Gastrocnemius medialis (tissue), 4 donors: Measurements from ENCODE around the gene ATP6V0B. TPM values are rescaled to one million over a fixed set of nuclear protein-coding genes. Genes with fewer than 3 reads are reported as not detected.

Source experiments
- ATAC-seq, 2 donors: fragments of 150-250 bp; one replicate each; pipeline ENCODE4 v1.9.1; 2016
- DNase-seq, 2 donors: peaks; one replicate each; pipeline ENCODE4 v3.0.0-alpha.2; 2019
- H3K27ac ChIP-seq, 4 donors: fragments of 200-600 bp; sonication (generic); 1 replicate in 1 of 4; 2 replicates in 3 of 4; pipeline ENCODE4 v1.5.1; 2016 to 2018; ENCODE audit warnings: mild to moderate bottlenecking in 2 of 4, moderate library complexity in 1 of 4
- H3K27me3 ChIP-seq, 3 donors: fragments of 200-600 bp; sonication (generic) in 2 of 3; 1 replicate in 1 of 3; 2 replicates in 2 of 3; pipeline versions ENCODE4 v1.5.1 to v1.6.0; 2016 to 2019; ENCODE audit warnings: mild to moderate bottlenecking in 1 of 3, moderate library complexity in 1 of 3
- H3K36me3 ChIP-seq, 2 donors: fragments of 200-600 bp; sonication (generic) in 1 of 2; one replicate each; pipeline ENCODE4 v1.5.1; 2017 to 2018
- H3K4me1 ChIP-seq, 2 donors: fragments of 200-600 bp; sonication (generic) in 1 of 2; one replicate each; pipeline ENCODE4 v1.5.1; 2016 to 2017; ENCODE audit warnings: mild to moderate bottlenecking in 2 of 2
- H3K4me3 ChIP-seq, 4 donors: fragments of 200-600 bp; sonication (generic) in 3 of 4; 1 replicate in 1 of 4; 2 replicates in 3 of 4; pipeline ENCODE4 v1.5.1; 2016 to 2019; ENCODE audit warnings: mild to moderate bottlenecking in 2 of 4
- H3K9me3 ChIP-seq, 3 donors: fragments of 200-600 bp; sonication (generic) in 2 of 3; 1 replicate in 1 of 3; 2 replicates in 2 of 3; pipeline ENCODE4 v1.5.1; 2016 to 2019
- POLR2A ChIP-seq, 2 donors: fragments of 450-650 bp; IDR thresholded peaks; one replicate each; pipeline ENCODE4 v1.6.1; 2017; ENCODE audit warnings: antibody characterized with exemption in 2 of 2, mild to moderate bottlenecking in 2 of 2, moderate library complexity in 2 of 2
- in situ Hi-C, 4 donors: fragments of 200-750 bp; cut with MboI; loops; one replicate each; pipeline versions ENCODE4 v1.15.0 to v1.8.0; 2017; ENCODE audit warnings: low sequenced_read_pairs in 4 of 4
- intact Hi-C: fragments of 100-400 bp; cut with DNase I; formaldehyde crosslinking; loops from one replicate; pipeline ENCODE4 v1.15.1; 2023; ENCODE audit warnings: low total_unique reads
- total RNA-seq, 4 donors: library from RNA; depleted of rRNA; stranded (reverse); fragments of >200 nt; gene quantifications; one replicate each; pipeline versions ENCODE4 v1.1.0 to v1.2.3, GENCODE V29; 2016
- TF ChIP-seq, protein P1 (sequence below), 5 experiments: fragments of 450-650 bp in 3 of 5; fragments of 200-600 bp in 2 of 5; sonication (generic) in 2 of 5; IDR thresholded peaks in 4 of 5; conservative IDR thresholded peaks in 1 of 5; 1 replicate in 4 of 5; 2 replicates in 1 of 5; pipeline ENCODE4 v1.5.1; 2016 to 2019; ENCODE audit warnings: antibody characterized with exemption in 5 of 5, mild to moderate bottlenecking in 3 of 5, moderate library complexity in 3 of 5

ATP6V0B gene
- total RNA-seq, 4 donors from 2014 or later: 156 to 242 (median 195) TPM

DNA sequence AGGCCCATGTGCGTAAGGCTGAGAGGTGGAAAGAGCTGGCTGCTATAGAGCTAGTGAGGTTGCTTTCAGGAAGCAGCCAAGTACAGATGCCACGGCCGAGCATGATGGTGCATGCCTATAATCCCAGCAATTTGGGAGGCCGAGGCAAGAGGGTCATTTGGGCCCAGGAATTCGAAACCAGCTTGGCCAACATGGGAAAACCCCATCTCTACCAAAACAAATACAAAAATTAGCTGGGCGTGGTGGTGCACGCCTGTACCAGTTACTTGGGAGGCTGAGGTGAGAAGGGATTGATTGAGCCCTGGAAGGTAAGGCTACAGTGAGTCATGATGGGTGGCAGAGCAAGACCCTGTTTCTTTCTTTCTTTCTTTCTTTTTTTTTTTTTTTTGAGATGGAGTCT is 19.3 kb downstream of the ATP6V0B start:
- DNase-seq: no peak
- Histone ChIP-seq H3K27ac (no peak overlapping the region), H3K4me3 (no peak overlapping the region), H3K27me3 (no peaks in the 10 kb centered on the region), H3K4me1 (peaks cover 0 to 17% of the 10 kb centered on the region in 2 donors), H3K9me3 (no peaks in the 10 kb centered on the region), H3K36me3 (no peaks in the 10 kb centered on the region)
- intact Hi-C loops (loop anchor here (5.0 kb wide), 1 partner anchor 38 kb away; the partner anchor contains the start of gene SLC6A9), in situ Hi-C loops (loop anchor here in 1 of 4 donors (10.0 kb wide), 1 partner anchor 51 kb away; no protein-coding TSS in a partner anchor)
- ATAC-seq: no peak
- TF ChIP-seq POLR2A (IDR thresholded peaks at IDR 0.05): no peak
- TF ChIP-seq, protein P1, sequence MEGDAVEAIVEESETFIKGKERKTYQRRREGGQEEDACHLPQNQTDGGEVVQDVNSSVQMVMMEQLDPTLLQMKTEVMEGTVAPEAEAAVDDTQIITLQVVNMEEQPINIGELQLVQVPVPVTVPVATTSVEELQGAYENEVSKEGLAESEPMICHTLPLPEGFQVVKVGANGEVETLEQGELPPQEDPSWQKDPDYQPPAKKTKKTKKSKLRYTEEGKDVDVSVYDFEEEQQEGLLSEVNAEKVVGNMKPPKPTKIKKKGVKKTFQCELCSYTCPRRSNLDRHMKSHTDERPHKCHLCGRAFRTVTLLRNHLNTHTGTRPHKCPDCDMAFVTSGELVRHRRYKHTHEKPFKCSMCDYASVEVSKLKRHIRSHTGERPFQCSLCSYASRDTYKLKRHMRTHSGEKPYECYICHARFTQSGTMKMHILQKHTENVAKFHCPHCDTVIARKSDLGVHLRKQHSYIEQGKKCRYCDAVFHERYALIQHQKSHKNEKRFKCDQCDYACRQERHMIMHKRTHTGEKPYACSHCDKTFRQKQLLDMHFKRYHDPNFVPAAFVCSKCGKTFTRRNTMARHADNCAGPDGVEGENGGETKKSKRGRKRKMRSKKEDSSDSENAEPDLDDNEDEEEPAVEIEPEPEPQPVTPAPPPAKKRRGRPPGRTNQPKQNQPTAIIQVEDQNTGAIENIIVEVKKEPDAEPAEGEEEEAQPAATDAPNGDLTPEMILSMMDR (IDR thresholded peaks at IDR 0.05 in 4 of 5, conservative IDR thresholded peaks at IDR 0.05 in 1 of 5): no peak

DNA sequence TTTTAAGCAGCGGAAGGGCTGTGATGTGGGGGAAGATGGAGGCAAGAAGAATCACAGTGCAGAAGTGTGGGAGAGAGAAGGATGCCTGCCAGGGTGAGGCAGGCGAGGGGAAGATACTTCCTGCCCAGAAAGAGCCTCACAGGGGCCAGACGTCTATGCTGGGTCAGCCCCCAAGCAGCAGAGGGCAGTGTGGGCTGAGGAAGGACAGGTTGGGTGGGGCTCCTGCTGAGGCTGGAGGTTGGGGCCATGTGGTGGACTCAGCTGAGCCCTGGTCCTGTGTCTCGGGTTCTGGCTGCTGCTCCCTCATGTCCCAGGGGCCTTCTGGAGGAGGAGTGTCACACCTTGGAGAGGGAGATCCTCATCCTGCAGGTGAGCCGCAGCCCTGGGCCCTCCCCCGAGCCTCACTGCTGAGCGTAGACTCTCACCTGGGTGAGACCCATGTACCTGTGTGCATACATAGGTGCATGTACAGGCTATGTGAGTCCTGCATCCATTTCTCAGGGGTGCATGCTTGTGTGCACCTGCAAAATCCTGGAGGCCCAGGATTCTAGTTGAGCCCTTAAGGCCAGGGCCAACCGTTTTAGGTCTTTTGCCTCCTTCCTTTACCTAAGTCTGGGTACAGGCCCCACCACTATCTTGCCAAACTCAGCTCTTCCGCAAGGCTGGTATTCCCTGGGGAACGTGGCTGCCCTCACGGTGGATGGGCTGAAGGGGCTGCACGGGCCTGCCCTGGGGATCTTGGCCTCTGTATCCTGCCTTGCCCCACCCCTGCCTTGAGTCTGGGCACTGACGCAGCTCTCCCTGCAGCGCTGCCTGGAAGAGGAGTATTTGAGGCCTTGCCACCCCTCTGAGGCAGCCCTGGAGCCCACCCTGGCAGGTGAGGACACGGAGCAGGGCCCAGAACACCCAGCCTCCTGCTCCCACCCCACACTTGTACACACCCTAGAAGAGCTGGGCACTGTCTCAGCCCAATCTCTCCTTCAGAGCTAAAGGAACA is 20.3 kb downstream of the ATP6V0B start:
- ATAC-seq (no peak), DNase-seq (no peak)
- Histone ChIP-seq H3K27ac (no peak overlapping the region), H3K36me3 (no peaks in the 10 kb centered on the region), H3K27me3 (no peaks in the 10 kb centered on the region), H3K9me3 (no peaks in the 10 kb centered on the region), H3K4me1 (peaks cover 0 to 17% of the 10 kb centered on the region in 2 donors), H3K4me3 (no peak overlapping the region)
- in situ Hi-C loops: loop anchor here in 1 of 4 donors (10.0 kb wide), 1 partner anchor 50 kb away; no protein-coding TSS in a partner anchor
- intact Hi-C loops: loop anchor here (5.0 kb wide), 1 partner anchor 37 kb away; the partner anchor contains the start of gene SLC6A9
- no peak for TF ChIP-seq POLR2A (IDR thresholded peaks at IDR 0.05)
- TF ChIP-seq, protein P1 (IDR thresholded peaks at IDR 0.05 in 4 of 5, conservative IDR thresholded peaks at IDR 0.05 in 1 of 5): no peak

DNA sequence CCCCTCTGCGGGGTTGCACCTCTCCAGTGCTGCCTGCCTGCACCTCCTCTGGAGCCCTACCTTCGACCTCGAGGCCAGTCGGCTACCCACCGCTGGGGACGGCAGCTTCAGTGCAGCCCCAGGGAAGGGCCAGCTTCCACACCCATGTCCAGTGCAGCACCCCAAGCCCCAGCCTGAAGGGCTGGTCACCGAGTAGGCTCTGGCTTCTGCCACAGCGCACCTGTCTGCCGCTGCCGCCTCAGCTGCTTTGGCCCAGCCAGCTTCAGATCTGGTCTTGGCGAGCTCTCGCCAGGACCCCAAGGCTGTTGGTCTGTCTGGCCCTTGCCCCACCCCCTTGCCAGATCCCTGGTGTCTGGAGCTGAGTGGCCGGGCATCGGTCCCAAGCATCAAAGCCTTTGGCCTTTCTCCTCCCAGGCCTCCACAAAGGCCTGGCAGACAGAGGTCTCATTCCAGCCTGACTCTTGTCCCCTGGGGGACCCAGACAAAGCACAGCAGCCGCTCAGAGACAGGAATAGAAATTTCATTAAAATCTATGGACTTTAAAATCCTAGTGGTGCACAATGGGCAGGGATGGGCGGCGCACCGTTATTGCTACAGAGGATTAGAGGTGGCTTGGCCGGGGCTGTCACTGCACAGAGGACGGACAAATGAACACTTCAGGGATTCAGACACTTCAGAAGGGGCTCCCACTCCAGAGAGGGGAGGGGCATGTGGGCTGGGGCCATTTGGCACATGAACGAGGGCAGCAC is 21.4 kb downstream of the ATP6V0B start:
- intact Hi-C loops (no loop called here), in situ Hi-C loops (loop anchor here in 1 of 4 donors (10.0 kb wide), 1 partner anchor 49 kb away; no protein-coding TSS in a partner anchor)
- Histone ChIP-seq H3K4me1 (peaks cover 0 to 8% of the 10 kb centered on the region in 2 donors), H3K27ac (no peak overlapping the region), H3K27me3 (no peaks in the 10 kb centered on the region), H3K36me3 (no peaks in the 10 kb centered on the region), H3K9me3 (no peaks in the 10 kb centered on the region), H3K4me3 (no peak overlapping the region)
- TF ChIP-seq POLR2A (IDR thresholded peaks at IDR 0.05): no peak
- TF ChIP-seq, protein P1 (IDR thresholded peaks at IDR 0.05 in 4 of 5, conservative IDR thresholded peaks at IDR 0.05 in 1 of 5): no peak
- ATAC-seq: no peak
- no peak for DNase-seq

DNA sequence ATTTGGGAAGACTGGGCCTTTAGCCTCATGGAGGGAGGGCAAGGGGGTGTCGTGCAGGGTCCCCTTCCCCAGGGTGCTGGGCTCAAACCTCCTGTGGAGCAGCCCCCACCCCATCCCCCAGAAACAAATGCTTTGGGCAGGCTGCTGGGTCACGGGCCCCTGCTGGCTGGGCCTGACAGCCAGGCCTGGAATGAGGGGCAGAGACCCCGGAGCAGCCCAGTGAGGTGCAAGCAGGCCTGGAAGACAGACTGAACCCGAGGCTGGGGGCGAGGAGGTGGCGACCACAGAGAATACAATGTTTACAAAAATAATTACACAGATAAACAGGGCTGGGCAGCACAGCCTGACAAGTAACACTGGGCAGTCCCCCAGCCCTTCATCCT is 22.0 kb downstream of the ATP6V0B start:
- in situ Hi-C loops: loop anchor here in 1 of 4 donors (10.0 kb wide), 1 partner anchor 48 kb away; no protein-coding TSS in a partner anchor
- H3K36me3 ChIP-seq: no peaks in the 10 kb centered on the region
- DNase-seq (no peak), ATAC-seq (no peak)
- no peaks in the 10 kb centered on the region for H3K9me3 ChIP-seq
- no peak overlapping the region for H3K4me3 ChIP-seq
- intact Hi-C loops: no loop called here
- H3K4me1 ChIP-seq: peaks cover 0 to 7% of the 10 kb centered on the region in 2 donors
- H3K27me3 ChIP-seq: no peaks in the 10 kb centered on the region
- no peak for TF ChIP-seq POLR2A (IDR thresholded peaks at IDR 0.05)
- TF ChIP-seq, protein P1 (IDR thresholded peaks at IDR 0.05 in 4 of 5, conservative IDR thresholded peaks at IDR 0.05 in 1 of 5): no peak
- H3K27ac ChIP-seq: no peak overlapping the region
